Measurements from ENCODE around the gene MPC1. TPM values are rescaled to one million over a fixed set of nuclear protein-coding genes. Genes with fewer than 3 reads are reported as not detected.
A peak's percentile ranks its signal among the peaks of the same experiment; 100 is the strongest.

MPC1 gene
- total and polyA plus RNA-seq, 8 donors: 36.5 to 56.7 (median 42.8) TPM

- no peak for DNase-seq
- intact Hi-C loops (cut with DNase I): no loop called here
- Histone ChIP-seq H3K36me3 (peaks cover 0 to 70% of the 10 kb centered on the region in 2 donors), H3K4me1 (no peaks in the 10 kb centered on the region), H3K27me3 (no peaks in the 10 kb centered on the region), H3K27ac (no peak overlapping the region), H3K9me3 (no peaks in the 10 kb centered on the region), H3K4me3 (no peak overlapping the region)
- ATAC-seq: no peak
- TF ChIP-seq, protein P1, sequence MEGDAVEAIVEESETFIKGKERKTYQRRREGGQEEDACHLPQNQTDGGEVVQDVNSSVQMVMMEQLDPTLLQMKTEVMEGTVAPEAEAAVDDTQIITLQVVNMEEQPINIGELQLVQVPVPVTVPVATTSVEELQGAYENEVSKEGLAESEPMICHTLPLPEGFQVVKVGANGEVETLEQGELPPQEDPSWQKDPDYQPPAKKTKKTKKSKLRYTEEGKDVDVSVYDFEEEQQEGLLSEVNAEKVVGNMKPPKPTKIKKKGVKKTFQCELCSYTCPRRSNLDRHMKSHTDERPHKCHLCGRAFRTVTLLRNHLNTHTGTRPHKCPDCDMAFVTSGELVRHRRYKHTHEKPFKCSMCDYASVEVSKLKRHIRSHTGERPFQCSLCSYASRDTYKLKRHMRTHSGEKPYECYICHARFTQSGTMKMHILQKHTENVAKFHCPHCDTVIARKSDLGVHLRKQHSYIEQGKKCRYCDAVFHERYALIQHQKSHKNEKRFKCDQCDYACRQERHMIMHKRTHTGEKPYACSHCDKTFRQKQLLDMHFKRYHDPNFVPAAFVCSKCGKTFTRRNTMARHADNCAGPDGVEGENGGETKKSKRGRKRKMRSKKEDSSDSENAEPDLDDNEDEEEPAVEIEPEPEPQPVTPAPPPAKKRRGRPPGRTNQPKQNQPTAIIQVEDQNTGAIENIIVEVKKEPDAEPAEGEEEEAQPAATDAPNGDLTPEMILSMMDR (IDR thresholded peaks at IDR 0.05): no peak
Observed at GRCh38 chr6:166423051-166423745, 40.5 kb upstream of the MPC1 start.

GRCh38 chr6:166422201-166422940, 39.6 kb upstream of the MPC1 start:
- Histone ChIP-seq H3K9me3 (no peaks in the 10 kb centered on the region), H3K4me1 (no peaks in the 10 kb centered on the region), H3K27ac (no peak overlapping the region), H3K27me3 (no peaks in the 10 kb centered on the region), H3K36me3 (peaks cover 0 to 78% of the 10 kb centered on the region in 2 donors), H3K4me3 (no peak overlapping the region)
- TF ChIP-seq, protein P1 (IDR thresholded peaks at IDR 0.05): no peak
- no peak for DNase-seq
- no peak for ATAC-seq
- intact Hi-C loops (cut with DNase I): no loop called here

DNA sequence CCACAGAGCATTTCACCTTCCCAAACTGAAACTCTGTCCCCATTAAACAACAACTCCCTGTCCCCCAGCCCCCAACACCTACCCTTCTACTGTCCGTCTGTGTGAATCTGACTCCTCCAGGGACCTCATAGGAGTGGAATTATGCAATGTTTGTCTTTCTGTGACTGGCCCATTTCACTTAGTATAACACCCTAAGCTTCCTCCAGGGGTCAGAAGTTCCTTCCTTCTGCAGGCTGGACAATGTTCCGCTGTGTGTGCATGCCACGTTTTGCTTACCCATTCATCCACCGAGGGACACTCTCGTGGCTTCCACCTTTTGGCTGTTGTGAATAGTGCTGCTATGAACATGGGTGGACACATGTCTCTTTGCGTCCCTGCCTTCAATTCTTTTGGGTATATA, 37.6 kb upstream of the MPC1 start:
- intact Hi-C loops (cut with DNase I): no loop called here
- TF ChIP-seq, protein P1 (IDR thresholded peaks at IDR 0.05): no peak
- Histone ChIP-seq H3K27me3 (no peaks in the 10 kb centered on the region), H3K36me3 (peaks cover 0 to 93% of the 10 kb centered on the region in 2 donors), H3K9me3 (no peaks in the 10 kb centered on the region), H3K27ac (peak overlapping the region in 1 of 2 donors; percentile 13), H3K4me1 (no peaks in the 10 kb centered on the region), H3K4me3 (no peak overlapping the region)
- DNase-seq (peak in 1 of 4 donors; percentile 18), ATAC-seq (peak; percentile 85)

DNA sequence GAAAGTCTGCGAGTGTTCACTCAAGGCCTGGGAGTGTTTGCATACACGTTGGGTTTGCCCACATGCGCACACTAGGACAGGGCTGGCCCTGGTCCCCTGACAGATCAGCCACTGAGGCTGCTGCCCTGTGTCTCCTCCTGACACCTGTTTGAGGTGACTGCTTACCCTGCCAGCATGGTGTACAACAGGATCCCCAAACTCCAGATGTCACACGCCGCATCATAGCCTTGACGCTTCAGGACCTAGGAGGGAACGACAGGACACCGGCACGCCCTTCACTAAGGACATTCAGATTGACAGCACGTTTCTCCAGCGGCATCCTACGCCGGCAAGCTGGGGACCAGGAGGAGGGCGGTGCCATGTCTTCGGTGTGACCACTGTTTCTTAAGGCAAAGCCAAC, 37.0 kb upstream of the MPC1 start:
- intact Hi-C loops (cut with DNase I): no loop called here
- TF ChIP-seq, protein P1 (IDR thresholded peaks at IDR 0.05): no peak
- Histone ChIP-seq H3K4me3 (no peak overlapping the region), H3K9me3 (no peaks in the 10 kb centered on the region), H3K27ac (peak overlapping the region in 1 of 2 donors; percentile 13), H3K27me3 (no peaks in the 10 kb centered on the region), H3K36me3 (peaks cover 0 to 93% of the 10 kb centered on the region in 2 donors), H3K4me1 (no peaks in the 10 kb centered on the region)
- no peak for DNase-seq
- ATAC-seq: no peak

DNA sequence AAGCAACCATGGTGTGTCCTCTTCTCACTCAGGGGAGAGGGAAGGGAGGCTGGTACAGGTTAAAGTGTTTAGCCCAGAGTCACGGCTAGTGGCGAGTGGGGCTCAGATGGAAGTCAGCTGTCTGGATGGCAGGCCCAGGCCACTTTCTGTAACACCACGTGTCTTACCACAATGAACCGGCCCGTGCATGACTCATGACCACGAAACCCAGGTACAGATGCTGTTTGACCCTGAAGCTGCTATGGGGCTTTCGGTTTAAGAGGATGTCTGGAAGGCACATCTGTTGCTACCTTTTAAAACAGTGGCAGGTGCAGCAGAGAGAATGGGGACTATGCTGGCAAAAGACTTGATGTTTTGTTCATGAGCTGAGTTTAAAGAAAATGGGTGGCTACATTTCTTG, 36.5 kb upstream of the MPC1 start:
- DNase-seq (no peak), ATAC-seq (no peak)
- intact Hi-C loops (cut with DNase I): no loop called here
- Histone ChIP-seq H3K36me3 (peaks cover 0 to 93% of the 10 kb centered on the region in 2 donors), H3K27ac (no peak overlapping the region), H3K4me3 (no peak overlapping the region), H3K27me3 (no peaks in the 10 kb centered on the region), H3K9me3 (no peaks in the 10 kb centered on the region), H3K4me1 (no peaks in the 10 kb centered on the region)
- TF ChIP-seq, protein P1 (IDR thresholded peaks at IDR 0.05): no peak

Measured in left lung (tissue), 10 donors.